ENCODE data around the gene ATG9A. TPM values are rescaled to one million over a fixed set of nuclear protein-coding genes. Genes with fewer than 3 reads are reported as not detected.

The ATG9A gene
- total and polyA plus RNA-seq, 2 of the 8 experiments (the other 6 are each of a cell fraction or from before 2014, with no cell fraction given), result 43.6 to 66.8 TPM

DNA sequence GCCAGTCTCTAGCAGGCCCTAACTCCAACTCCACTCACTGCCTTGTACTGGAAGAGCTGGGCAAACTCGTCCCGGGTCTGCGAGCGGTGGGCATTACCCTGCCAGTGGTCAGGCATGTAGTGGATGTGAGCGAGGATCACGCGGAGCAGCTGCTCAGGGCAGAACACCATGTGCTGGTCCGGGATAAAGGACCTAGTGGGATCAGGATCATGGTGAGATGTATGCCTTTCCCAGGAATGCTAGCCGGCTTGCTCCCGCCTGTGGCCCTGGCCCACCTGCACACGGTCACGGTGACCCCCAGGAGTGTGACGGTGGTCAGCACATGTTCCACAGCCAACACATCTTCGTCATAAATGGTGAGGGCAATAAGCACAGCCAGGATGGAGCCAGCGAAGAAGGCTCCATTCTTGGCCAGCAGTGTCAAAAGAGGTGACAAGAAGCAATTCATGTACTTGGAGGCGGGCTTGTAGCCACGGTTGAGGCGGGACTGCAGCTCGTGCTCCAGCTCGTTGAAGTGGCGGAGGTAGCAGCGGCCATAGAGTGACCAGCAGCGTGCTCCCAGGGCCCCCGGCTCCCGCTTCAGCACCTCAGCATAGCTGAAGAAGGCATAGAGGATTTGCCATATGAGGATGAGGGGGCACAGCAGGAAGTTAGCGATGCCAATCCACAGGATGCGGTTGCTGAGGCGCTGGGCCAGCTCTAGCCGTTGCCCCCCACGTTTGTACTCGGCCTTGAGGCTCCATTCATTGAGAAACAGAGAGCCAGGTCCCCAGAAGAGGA is 5.4 kb downstream of the ATG9A start:
- Histone ChIP-seq H3K4me3 (ENCODE audit: extremely low read depth in 1 of 4, insufficient read depth in 2 of 4, low read depth in 3 of 4, low read length in 4 of 4) (no peak overlapping the region), H3K14ac (ENCODE audit: insufficient read length) (no peak overlapping the region), H3K23me2 (ENCODE audit: low read depth, low read length) (peaks cover 7% of the 10 kb centered on the region; the same call in 1 of the 2 replicates), H3K9ac (replicated peaks in 1 of 4; ENCODE audit: extremely low read depth in 1 of 4, low read depth in 3 of 4, low read length in 3 of 4) (no peak overlapping the region), H3K23ac (ENCODE audit: insufficient read length) (no peak overlapping the region), H2BK15ac (ENCODE audit: low read length) (no peak overlapping the region), H3K27me3 (replicated peaks in 1 of 4; ENCODE audit: control insufficient read depth in 3 of 4, extremely low read depth in 1 of 4, insufficient read depth in 3 of 4, low read length in 3 of 4) (no peaks in the 10 kb centered on the region; a peak in 2 of 7 replicates), H4K91ac (replicated peaks; ENCODE audit: insufficient read length, low read length) (no peak overlapping the region), H2BK20ac (ENCODE audit: low read length) (no peak overlapping the region), H4K20me1 (replicated peaks in 1 of 2; ENCODE audit: control insufficient read depth in 1 of 2, insufficient read depth in 2 of 2, low read length in 2 of 2) (peaks cover 0 to 7% of the 10 kb centered on the region in 2 experiments), H3K56ac (replicated peaks; ENCODE audit: insufficient read length, low read depth, low read length) (no peak overlapping the region), H4K8ac (ENCODE audit: extremely low read depth, insufficient read depth, low read length) (no peak overlapping the region; the same call in 1 of the 2 replicates), H3K4ac (replicated peaks; ENCODE audit: insufficient read length, low read depth, low read length) (no peak overlapping the region), H3K79me1 (ENCODE audit: low read depth, low read length) (no peaks in the 10 kb centered on the region; the same call in 1 of the 2 replicates), H3K27ac (ENCODE audit: low read depth, low read length) (no peak overlapping the region), H3K79me2 (ENCODE audit: control insufficient read depth in 1 of 2, insufficient read depth in 2 of 2, low read length in 2 of 2) (peaks cover 0 to 9% of the 10 kb centered on the region in 2 experiments; a peak in 2 of 4 replicates), H3K18ac (ENCODE audit: extremely low read depth, low read length) (no peak overlapping the region), H2AK5ac (ENCODE audit: low read depth, low read length) (no peak overlapping the region), H3K9me3 (ENCODE audit: insufficient read depth in 2 of 2, low read depth in 1 of 2, low read length in 1 of 2) (no peaks in the 10 kb centered on the region), H2BK12ac (ENCODE audit: low read depth, low read length) (no peak overlapping the region), H3K36me3 (ENCODE audit: control insufficient read depth in 2 of 4, insufficient read depth in 4 of 4, low read length in 3 of 4) (peaks cover 10 to 49% (median 35%) of the 10 kb centered on the region in 4 experiments; a peak in 6 of 8 replicates), H4K5ac (ENCODE audit: insufficient read length, low read depth, low read length) (no peak overlapping the region), H2AFZ (ENCODE audit: low read length) (no peak overlapping the region), H3K4me1 (replicated peaks in 1 of 4; ENCODE audit: control insufficient read depth in 3 of 4, insufficient read depth in 4 of 4, low read length in 3 of 4) (peaks cover 0 to 13% (median 9%) of the 10 kb centered on the region in 4 experiments; a peak in 5 of 7 replicates), H2BK5ac (ENCODE audit: low read depth, low read length) (no peak overlapping the region), H2BK120ac (replicated peaks; ENCODE audit: low read depth, low read length) (no peak overlapping the region), H3K4me2 (ENCODE audit: insufficient read depth in 1 of 2, low read depth in 2 of 2, low read length in 2 of 2) (no peak overlapping the region)
- DNase-seq (ENCODE audit: low read depth in 1 of 2, low spot score in 2 of 2) (no peak), FAIRE-seq (no peak)
- POLR2A ChIA-PET (ENCODE audit: partially characterized antibody), result interaction anchor here (0.8 to 14.0 kb wide), 6 partner anchors 11 to 24 kb away, joined by 3 to 190 read pairs (median 4); partner anchors contain the start of genes GLB1L, STK16, TUBA4A and TUBA4B
- CTCF ChIA-PET (ENCODE audit: partially characterized antibody), result interaction anchor here (0.6 to 1.2 kb wide), 3 partner anchors 69 to 75 kb away, joined by 3 to 7 read pairs (median 4); no protein-coding TSS in a partner anchor
- TF ChIP-seq TBP (IDR thresholded peaks at IDR 0.05; ENCODE audit: low read depth, low read length) (no peak), CHD1 (IDR thresholded peaks at IDR 0.05; ENCODE audit: low read depth, low read length) (no peak)
- 95% methylated on average over 31 of the region's 31 CpGs; no CpG with 5 or more reads in 1 of the 2 experiments for WGBS, 2 experiments (ENCODE audit: extremely low coverage in 1 of 2, insufficient coverage in 1 of 2, insufficient read length in 1 of 2, insufficient replicate concordance in 2 of 2, low coverage in 1 of 2, low lambda C conversion rate in 2 of 2, missing lambda C conversion rate in 1 of 2)
